Transverse colon (tissue), 4 donors: ENCODE results near the gene SUMF1.

Experiments
- CTCF ChIP-seq, 5 experiments: fragments of 200-600 bp in 3 of 5; fragments of 450-650 bp in 2 of 5; sonication (generic) in 3 of 5; IDR thresholded peaks; 1 replicate in 2 of 5; 2 replicates in 3 of 5; pipeline ENCODE4 v1.5.1; 2016 to 2017; ENCODE audit warnings: antibody characterized with exemption in 5 of 5, inconsistent platforms in 3 of 5, mild to moderate bottlenecking in 2 of 5, moderate library complexity in 1 of 5
- POLR2A ChIP-seq: fragments of 450-650 bp; IDR thresholded peaks from one replicate; pipeline ENCODE4 v1.6.1; 2016; ENCODE audit warnings: antibody characterized with exemption, mild to moderate bottlenecking, moderate library complexity
- POLR2AphosphoS5 ChIP-seq, 3 donors: sonication (generic); formaldehyde crosslinking; IDR thresholded peaks; one replicate each; pipeline ENCODE4 v1.6.1; 2016; ENCODE audit warnings: antibody characterized with exemption in 3 of 3

DNA sequence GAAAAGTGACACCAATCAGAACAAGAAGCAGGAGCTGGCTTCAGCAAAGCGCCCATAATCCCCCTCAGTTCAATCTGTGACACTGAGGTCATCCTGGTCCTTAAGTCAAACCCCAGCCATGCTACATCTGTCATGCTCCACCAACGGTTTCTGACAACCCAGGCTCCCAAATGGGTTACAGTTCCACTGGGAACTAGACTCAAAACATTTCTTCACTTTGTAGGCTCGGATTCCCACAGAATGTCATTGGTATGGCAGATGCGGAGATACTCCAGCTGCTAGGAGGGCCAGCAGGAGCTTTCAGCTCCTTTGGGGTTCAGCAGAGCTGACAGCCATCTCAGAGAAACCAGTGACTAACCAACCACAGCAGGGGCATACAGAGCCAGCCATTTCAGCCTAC is 48.9 kb downstream of the SUMF1 start:
- no peak for TF ChIP-seq CTCF (IDR thresholded peaks at IDR 0.05)
- TF ChIP-seq POLR2A: no peak
- no peak for TF ChIP-seq POLR2AphosphoS5 (IDR thresholded peaks at IDR 0.05)
